ENCODE results near the gene GNAO1.

DNA sequence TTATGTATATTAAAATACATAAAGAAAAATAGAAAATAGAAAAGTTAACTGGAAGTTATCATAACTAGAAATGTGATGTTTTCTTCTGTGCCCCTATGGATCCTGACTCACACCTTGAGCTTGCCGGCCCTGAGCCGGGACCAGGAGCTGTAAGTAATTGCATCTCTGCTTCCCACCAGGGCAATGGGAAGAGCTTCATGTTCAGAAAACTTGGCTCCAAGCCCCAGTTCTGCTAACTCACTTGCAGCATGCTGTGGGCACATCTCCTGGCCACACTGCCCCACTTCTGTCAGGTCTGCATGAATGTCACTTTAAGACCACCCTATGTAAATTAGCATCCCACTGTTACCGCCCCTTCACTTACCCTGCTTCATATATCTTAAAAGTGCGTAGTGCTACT lies 37.2 kb downstream of the GNAO1 start:
- TF ChIP-seq, protein P1, sequence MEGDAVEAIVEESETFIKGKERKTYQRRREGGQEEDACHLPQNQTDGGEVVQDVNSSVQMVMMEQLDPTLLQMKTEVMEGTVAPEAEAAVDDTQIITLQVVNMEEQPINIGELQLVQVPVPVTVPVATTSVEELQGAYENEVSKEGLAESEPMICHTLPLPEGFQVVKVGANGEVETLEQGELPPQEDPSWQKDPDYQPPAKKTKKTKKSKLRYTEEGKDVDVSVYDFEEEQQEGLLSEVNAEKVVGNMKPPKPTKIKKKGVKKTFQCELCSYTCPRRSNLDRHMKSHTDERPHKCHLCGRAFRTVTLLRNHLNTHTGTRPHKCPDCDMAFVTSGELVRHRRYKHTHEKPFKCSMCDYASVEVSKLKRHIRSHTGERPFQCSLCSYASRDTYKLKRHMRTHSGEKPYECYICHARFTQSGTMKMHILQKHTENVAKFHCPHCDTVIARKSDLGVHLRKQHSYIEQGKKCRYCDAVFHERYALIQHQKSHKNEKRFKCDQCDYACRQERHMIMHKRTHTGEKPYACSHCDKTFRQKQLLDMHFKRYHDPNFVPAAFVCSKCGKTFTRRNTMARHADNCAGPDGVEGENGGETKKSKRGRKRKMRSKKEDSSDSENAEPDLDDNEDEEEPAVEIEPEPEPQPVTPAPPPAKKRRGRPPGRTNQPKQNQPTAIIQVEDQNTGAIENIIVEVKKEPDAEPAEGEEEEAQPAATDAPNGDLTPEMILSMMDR (IDR thresholded peaks at IDR 0.05): no peak
- no peak for TF ChIP-seq POLR2A (IDR thresholded peaks at IDR 0.05)

Data from esophagus squamous epithelium (tissue), 4 donors.